Ascending aorta (tissue), 2 donors: ENCODE results near the gene POLR2L. TPM values are rescaled to one million over a fixed set of nuclear protein-coding genes. Genes with fewer than 3 reads are reported as not detected.

Experiments used
- DNase-seq, 2 donors: peaks; one replicate each; pipeline ENCODE4 v3.0.0-alpha.2; 2019; ENCODE audit warnings: low spot score in 2 of 2
- H3K27ac ChIP-seq, 2 donors: fragments of 200-600 bp; sonication (generic); one replicate each; pipeline ENCODE4 v1.5.1; 2016 to 2017; ENCODE audit warnings: mild to moderate bottlenecking in 1 of 2
- H3K27me3 ChIP-seq: fragments of 200-600 bp; sonication (generic); one replicate; pipeline ENCODE4 v1.5.1; 2017
- H3K36me3 ChIP-seq, 2 donors: fragments of 200-600 bp; sonication (generic); one replicate each; pipeline ENCODE4 v1.5.1; 2016
- H3K4me1 ChIP-seq, 2 donors: fragments of 200-600 bp; sonication (generic); one replicate each; pipeline ENCODE4 v1.5.1; 2016 to 2017; ENCODE audit warnings: mild to moderate bottlenecking in 1 of 2
- H3K4me3 ChIP-seq, 2 donors: fragments of 200-600 bp; sonication (generic); one replicate each; pipeline ENCODE4 v1.5.1; 2016 to 2017; ENCODE audit warnings: mild to moderate bottlenecking in 1 of 2
- H3K9me3 ChIP-seq, 2 donors: fragments of 200-600 bp; sonication (generic); one replicate each; pipeline ENCODE4 v1.5.1; 2016
- CTCF ChIP-seq, 3 experiments: fragments of 200-600 bp in 2 of 3; fragments of 450-650 bp in 1 of 3; sonication (generic) in 2 of 3; IDR thresholded peaks; one replicate each; pipeline ENCODE4 v1.5.1; 2016 to 2019; ENCODE audit warnings: antibody characterized with exemption in 3 of 3, mild to moderate bottlenecking in 1 of 3, moderate library complexity in 1 of 3
- intact Hi-C: fragments of 100-400 bp; cut with DNase I; formaldehyde crosslinking; loops from one replicate; pipeline ENCODE4 v1.15.1; 2023
- total RNA-seq: library from RNA; depleted of rRNA; stranded (reverse); fragments of >200 nt; gene quantifications from one replicate; pipeline ENCODE4 v1.1.0, GENCODE V29; 2016

POLR2L gene
- total RNA-seq, 1 donor from 2014 or later: 141 TPM

GRCh38 chr11:811446-812245 is 30.7 kb downstream of the POLR2L start:
- TF ChIP-seq CTCF (IDR thresholded peaks at IDR 0.05): no peak
- no peak for DNase-seq
- H3K4me1 ChIP-seq: peaks cover 6 to 25% of the 10 kb centered on the region in 2 donors
- no peaks in the 10 kb centered on the region for H3K9me3 ChIP-seq
- no peak overlapping the region for H3K4me3 ChIP-seq
- no peaks in the 10 kb centered on the region for H3K27me3 ChIP-seq
- H3K27ac ChIP-seq: no peak overlapping the region
- peaks cover 25 to 28% of the 10 kb centered on the region in 2 donors for H3K36me3 ChIP-seq
- intact Hi-C loops: no loop called here

GRCh38 chr11:810040-810567 is 32.2 kb downstream of the POLR2L start:
- peaks cover 6 to 31% of the 10 kb centered on the region in 2 donors for H3K4me1 ChIP-seq
- DNase-seq: no peak

GRCh38 chr11:809287-810039 is 32.9 kb downstream of the POLR2L start, which contains the start of gene RPLP2:
RPLP2 (plus strand) TSS chr11:809967; CDS start chr11:810235, 268 bp downstream.
- Histone ChIP-seq H3K36me3 (peaks cover 25 to 28% of the 10 kb centered on the region in 2 donors), H3K9me3 (no peaks in the 10 kb centered on the region), H3K4me3 (peak within 1 kb of the TSS; percentile 73 to 97), H3K27me3 (no peaks in the 10 kb centered on the region), H3K27ac (peak within 1 kb of the TSS; percentile 93 to 98), H3K4me1 (peaks cover 9 to 34% of the 10 kb centered on the region in 2 donors)
- peak; percentile 88 to 99 for DNase-seq
- intact Hi-C loops: loop anchor here (1.0 kb wide), 3 partner anchors 10 to 32 kb away; partner anchors contain the start of gene GATD1
- TF ChIP-seq CTCF (IDR thresholded peaks at IDR 0.05): no peak

More at GRCh38 chr11:810040-810567, 32.2 kb downstream of the POLR2L start:
- peak overlapping the region; percentile 73 to 97 for H3K4me3 ChIP-seq
- no peak for TF ChIP-seq CTCF (IDR thresholded peaks at IDR 0.05)
- intact Hi-C loops: no loop called here
- peak overlapping the region; percentile 93 to 98 for H3K27ac ChIP-seq
- no peaks in the 10 kb centered on the region for H3K27me3 ChIP-seq
- H3K9me3 ChIP-seq: no peaks in the 10 kb centered on the region
- peaks cover 25 to 28% of the 10 kb centered on the region in 2 donors for H3K36me3 ChIP-seq

- no peak for TF ChIP-seq CTCF (IDR thresholded peaks at IDR 0.05)
- Histone ChIP-seq H3K36me3 (peaks cover 22 to 24% of the 10 kb centered on the region in 2 donors), H3K4me1 (peaks cover 17 to 39% of the 10 kb centered on the region in 2 donors), H3K9me3 (no peaks in the 10 kb centered on the region), H3K27me3 (no peaks in the 10 kb centered on the region), H3K4me3 (peak overlapping the region; percentile 73 to 97), H3K27ac (peak overlapping the region; percentile 93 to 98)
- intact Hi-C loops: loop anchor here (1.0 kb wide), 3 partner anchors 11 to 31 kb away; partner anchors contain the start of gene GATD1
- DNase-seq: peak in 1 of 2 donors; percentile 93
Observed at GRCh38 chr11:808427-809286, 33.7 kb downstream of the POLR2L start.

- peak overlapping the region; percentile 94 to 95 for H3K27ac ChIP-seq
- TF ChIP-seq CTCF (IDR thresholded peaks at IDR 0.05): no peak
- H3K4me3 ChIP-seq: peak overlapping the region; percentile 57 to 72
- H3K27me3 ChIP-seq: no peaks in the 10 kb centered on the region
- H3K9me3 ChIP-seq: no peaks in the 10 kb centered on the region
- intact Hi-C loops: no loop called here
- DNase-seq: no peak
- H3K36me3 ChIP-seq: peaks cover 13 to 21% of the 10 kb centered on the region in 2 donors
- H3K4me1 ChIP-seq: peaks cover 18 to 22% of the 10 kb centered on the region in 2 donors
Observed at GRCh38 chr11:804599-804964, 37.7 kb downstream of the POLR2L start.
